HepG2 (cell line): Measurements from ENCODE around the gene CHML. TPM values are rescaled to one million over a fixed set of nuclear protein-coding genes. Genes with fewer than 3 reads are reported as not detected.
A peak's percentile ranks its signal among the peaks of the same experiment; 100 is the strongest.

Source experiments
- KLF9 ChIP-seq: IDR thresholded peaks from 2 replicates; pipeline ENCODE4 v1.6.1; 2016; ENCODE audit warnings: low read depth
- MTA3 ChIP-seq: sonication (generic); formaldehyde crosslinking; IDR thresholded peaks from 2 replicates; pipeline ENCODE4 v1.4.0; 2020; ENCODE audit warnings: missing genetic modification reagents
- NFKBIZ ChIP-seq: IDR thresholded peaks from 2 replicates; pipeline ENCODE4 v1.6.1; 2018; ENCODE audit warnings: missing genetic modification reagents, missing compliant biosample characterization
- ZNF329 ChIP-seq: sonication (generic); formaldehyde crosslinking; IDR thresholded peaks from 2 replicates; pipeline ENCODE4 v1.9.0; 2021; ENCODE audit warnings: low read depth, mild to moderate bottlenecking, missing genetic modification reagents
- ZNF496 ChIP-seq: sonication (generic); formaldehyde crosslinking; IDR thresholded peaks from 2 replicates; pipeline ENCODE4 v1.8.1; 2023; ENCODE audit warnings: mild to moderate bottlenecking, moderate library complexity, missing genetic modification reagents; ENCODE audit not compliant: insufficient replicate concordance
- ZNF547 ChIP-seq: sonication (generic); formaldehyde crosslinking; IDR thresholded peaks from 2 replicates; pipeline ENCODE4 v1.5.1; 2020; ENCODE audit warnings: mild to moderate bottlenecking, missing genetic modification reagents
- ZNF660 ChIP-seq: sonication (generic); formaldehyde crosslinking; IDR thresholded peaks from 2 replicates; pipeline ENCODE4 v1.5.1; 2020; ENCODE audit warnings: mild to moderate bottlenecking, low read depth, missing genetic modification reagents, borderline replicate concordance
- ZNF724P ChIP-seq: sonication (generic); formaldehyde crosslinking; IDR thresholded peaks from 2 replicates; pipeline ENCODE4 v1.8.0; 2022; ENCODE audit warnings: missing genetic modification reagents, borderline replicate concordance
- ZNF761 ChIP-seq: sonication (generic); formaldehyde crosslinking; conservative IDR thresholded peaks from 2 replicates; pipeline ENCODE4 v1.4.0; 2020; ENCODE audit warnings: mild to moderate bottlenecking, missing genetic modification reagents
- ZSCAN29 ChIP-seq: sonication (generic); formaldehyde crosslinking; conservative IDR thresholded peaks from 2 replicates; pipeline ENCODE4 v1.4.0; 2020; ENCODE audit warnings: mild to moderate bottlenecking, missing genetic modification reagents
- polyA plus RNA-seq, 8 experiments: library from polyadenylated mRNA; depleted of rRNA in 3 of 8; stranded (reverse) in 7 of 8; unstranded in 1 of 8; fragments of >200 nt; fragmentation: Illumina TruSeq in 4 of 8; extraction: Trizol in 4 of 8; gene quantifications; 2 replicates each; pipeline versions ENCODE4 v1.2.1 to v1.2.3, GENCODE V29; 2011 to 2016; ENCODE audit warnings: low read depth in 4 of 8, missing spikeins in 1 of 8, mixed read lengths in 1 of 8; ENCODE audit not compliant: insufficient read depth in 1 of 8
- total RNA-seq, 5 experiments: library from RNA; depleted of rRNA; stranded (reverse); fragments of >200 nt; fragmentation: Illumina TruSeq; extraction: Trizol; gene quantifications; 2 replicates each; pipeline ENCODE4 v1.2.3, GENCODE V29; 2016; ENCODE audit warnings: low read depth in 1 of 5
- TF ChIP-seq, protein P1 (sequence below): sonication (generic); formaldehyde crosslinking; IDR thresholded peaks from 2 replicates; pipeline ENCODE4 v1.5.1; 2020; ENCODE audit warnings: missing genetic modification reagents, mild to moderate bottlenecking, borderline replicate concordance
- TF ChIP-seq, protein P2 (sequence below): IDR thresholded peaks from 2 replicates; pipeline ENCODE4 v1.4.0; 2020; ENCODE audit warnings: mild to moderate bottlenecking, missing genetic modification reagents
- TF ChIP-seq, protein P3 (sequence below), 2 experiments: sonication (generic) in 1 of 2; formaldehyde crosslinking in 1 of 2; IDR thresholded peaks; 2 replicates each; pipeline versions ENCODE4 v1.6.1 to v1.9.0; 2014 to 2022; ENCODE audit warnings: antibody characterized with exemption in 1 of 2, borderline replicate concordance in 1 of 2, inconsistent platforms in 1 of 2, low read depth in 1 of 2, missing genetic modification reagents in 1 of 2
- TF ChIP-seq, protein P4 (sequence below): sonication (generic); formaldehyde crosslinking; IDR thresholded peaks from 2 replicates; pipeline ENCODE4 v1.4.0; 2020; ENCODE audit warnings: missing genetic modification reagents, borderline replicate concordance

CHML gene
- total and polyA plus RNA-seq, 2 of the 13 experiments (the other 11 are each of a cell fraction or from before 2014, with no cell fraction given): 5.2 to 16.7 TPM

DNA sequence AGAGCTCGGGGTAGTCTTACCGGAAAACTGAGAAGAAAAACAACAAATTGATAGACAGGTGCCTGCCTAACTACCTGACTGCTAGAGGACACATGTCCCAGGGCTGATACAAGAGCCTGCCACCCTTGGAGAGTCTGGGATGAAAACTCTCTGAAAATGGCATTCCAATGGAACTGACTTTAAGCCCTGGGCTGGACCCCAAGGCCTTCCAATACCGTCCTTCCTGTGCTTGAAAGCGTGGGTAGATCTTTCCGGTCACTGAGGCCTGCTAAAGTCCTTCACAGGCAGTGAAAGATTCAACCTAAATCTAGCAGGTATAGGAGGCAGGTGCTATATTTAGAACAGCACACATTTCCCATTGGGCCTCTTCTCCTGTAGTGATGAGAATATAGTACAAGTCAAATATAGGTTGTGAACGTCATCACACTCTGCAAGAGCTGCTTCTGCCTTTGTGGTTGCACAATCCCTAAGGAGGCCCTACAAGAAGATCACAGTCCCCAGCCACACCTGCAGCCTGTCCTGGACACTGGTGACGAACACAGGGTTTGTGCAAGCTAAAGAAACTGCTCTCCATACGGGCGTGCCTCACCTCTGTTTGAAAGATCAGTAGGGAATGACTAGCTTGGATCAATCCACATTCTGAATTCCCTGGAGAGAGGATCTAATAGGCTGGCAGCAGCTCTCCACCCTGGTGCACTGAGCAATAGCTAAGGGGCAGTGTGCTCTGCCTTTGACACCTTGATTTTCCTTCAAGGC, 876 bp upstream of the CHML start (continued):
- TF ChIP-seq, protein P1, sequence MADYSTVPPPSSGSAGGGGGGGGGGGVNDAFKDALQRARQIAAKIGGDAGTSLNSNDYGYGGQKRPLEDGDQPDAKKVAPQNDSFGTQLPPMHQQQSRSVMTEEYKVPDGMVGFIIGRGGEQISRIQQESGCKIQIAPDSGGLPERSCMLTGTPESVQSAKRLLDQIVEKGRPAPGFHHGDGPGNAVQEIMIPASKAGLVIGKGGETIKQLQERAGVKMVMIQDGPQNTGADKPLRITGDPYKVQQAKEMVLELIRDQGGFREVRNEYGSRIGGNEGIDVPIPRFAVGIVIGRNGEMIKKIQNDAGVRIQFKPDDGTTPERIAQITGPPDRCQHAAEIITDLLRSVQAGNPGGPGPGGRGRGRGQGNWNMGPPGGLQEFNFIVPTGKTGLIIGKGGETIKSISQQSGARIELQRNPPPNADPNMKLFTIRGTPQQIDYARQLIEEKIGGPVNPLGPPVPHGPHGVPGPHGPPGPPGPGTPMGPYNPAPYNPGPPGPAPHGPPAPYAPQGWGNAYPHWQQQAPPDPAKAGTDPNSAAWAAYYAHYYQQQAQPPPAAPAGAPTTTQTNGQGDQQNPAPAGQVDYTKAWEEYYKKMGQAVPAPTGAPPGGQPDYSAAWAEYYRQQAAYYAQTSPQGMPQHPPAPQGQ (CRISPR knock-in tag): no peak
- TF ChIP-seq, protein P2, sequence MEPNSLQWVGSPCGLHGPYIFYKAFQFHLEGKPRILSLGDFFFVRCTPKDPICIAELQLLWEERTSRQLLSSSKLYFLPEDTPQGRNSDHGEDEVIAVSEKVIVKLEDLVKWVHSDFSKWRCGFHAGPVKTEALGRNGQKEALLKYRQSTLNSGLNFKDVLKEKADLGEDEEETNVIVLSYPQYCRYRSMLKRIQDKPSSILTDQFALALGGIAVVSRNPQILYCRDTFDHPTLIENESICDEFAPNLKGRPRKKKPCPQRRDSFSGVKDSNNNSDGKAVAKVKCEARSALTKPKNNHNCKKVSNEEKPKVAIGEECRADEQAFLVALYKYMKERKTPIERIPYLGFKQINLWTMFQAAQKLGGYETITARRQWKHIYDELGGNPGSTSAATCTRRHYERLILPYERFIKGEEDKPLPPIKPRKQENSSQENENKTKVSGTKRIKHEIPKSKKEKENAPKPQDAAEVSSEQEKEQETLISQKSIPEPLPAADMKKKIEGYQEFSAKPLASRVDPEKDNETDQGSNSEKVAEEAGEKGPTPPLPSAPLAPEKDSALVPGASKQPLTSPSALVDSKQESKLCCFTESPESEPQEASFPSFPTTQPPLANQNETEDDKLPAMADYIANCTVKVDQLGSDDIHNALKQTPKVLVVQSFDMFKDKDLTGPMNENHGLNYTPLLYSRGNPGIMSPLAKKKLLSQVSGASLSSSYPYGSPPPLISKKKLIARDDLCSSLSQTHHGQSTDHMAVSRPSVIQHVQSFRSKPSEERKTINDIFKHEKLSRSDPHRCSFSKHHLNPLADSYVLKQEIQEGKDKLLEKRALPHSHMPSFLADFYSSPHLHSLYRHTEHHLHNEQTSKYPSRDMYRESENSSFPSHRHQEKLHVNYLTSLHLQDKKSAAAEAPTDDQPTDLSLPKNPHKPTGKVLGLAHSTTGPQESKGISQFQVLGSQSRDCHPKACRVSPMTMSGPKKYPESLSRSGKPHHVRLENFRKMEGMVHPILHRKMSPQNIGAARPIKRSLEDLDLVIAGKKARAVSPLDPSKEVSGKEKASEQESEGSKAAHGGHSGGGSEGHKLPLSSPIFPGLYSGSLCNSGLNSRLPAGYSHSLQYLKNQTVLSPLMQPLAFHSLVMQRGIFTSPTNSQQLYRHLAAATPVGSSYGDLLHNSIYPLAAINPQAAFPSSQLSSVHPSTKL (CRISPR knock-in tag): 0 out of 2 replicates have a peak, but pooled peaks have one; percentile 7
- TF ChIP-seq, protein P3, sequence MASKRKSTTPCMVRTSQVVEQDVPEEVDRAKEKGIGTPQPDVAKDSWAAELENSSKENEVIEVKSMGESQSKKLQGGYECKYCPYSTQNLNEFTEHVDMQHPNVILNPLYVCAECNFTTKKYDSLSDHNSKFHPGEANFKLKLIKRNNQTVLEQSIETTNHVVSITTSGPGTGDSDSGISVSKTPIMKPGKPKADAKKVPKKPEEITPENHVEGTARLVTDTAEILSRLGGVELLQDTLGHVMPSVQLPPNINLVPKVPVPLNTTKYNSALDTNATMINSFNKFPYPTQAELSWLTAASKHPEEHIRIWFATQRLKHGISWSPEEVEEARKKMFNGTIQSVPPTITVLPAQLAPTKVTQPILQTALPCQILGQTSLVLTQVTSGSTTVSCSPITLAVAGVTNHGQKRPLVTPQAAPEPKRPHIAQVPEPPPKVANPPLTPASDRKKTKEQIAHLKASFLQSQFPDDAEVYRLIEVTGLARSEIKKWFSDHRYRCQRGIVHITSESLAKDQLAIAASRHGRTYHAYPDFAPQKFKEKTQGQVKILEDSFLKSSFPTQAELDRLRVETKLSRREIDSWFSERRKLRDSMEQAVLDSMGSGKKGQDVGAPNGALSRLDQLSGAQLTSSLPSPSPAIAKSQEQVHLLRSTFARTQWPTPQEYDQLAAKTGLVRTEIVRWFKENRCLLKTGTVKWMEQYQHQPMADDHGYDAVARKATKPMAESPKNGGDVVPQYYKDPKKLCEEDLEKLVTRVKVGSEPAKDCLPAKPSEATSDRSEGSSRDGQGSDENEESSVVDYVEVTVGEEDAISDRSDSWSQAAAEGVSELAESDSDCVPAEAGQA (IDR thresholded peaks at IDR 0.05; ENCODE audit: low read depth): no peak
- TF ChIP-seq, protein P3 (CRISPR knock-in tag; IDR thresholded peaks at IDR 0.05; ENCODE audit: borderline replicate concordance): no peak
- TF ChIP-seq ZSCAN29 (CRISPR knock-in tag) (0 out of 2 replicates have a peak, but pooled peaks have one; percentile 46), ZNF761 (CRISPR knock-in tag) (no peak; the same call in 1 of the 2 replicates), ZNF547 (CRISPR knock-in tag) (no peak), MTA3 (CRISPR knock-in tag) (no peak), KLF9 (CRISPR knock-in tag) (no peak), ZNF724P (CRISPR knock-in tag) (no peak), ZNF329 (CRISPR knock-in tag) (no peak), ZNF496 (CRISPR knock-in tag) (no peak), NFKBIZ (CRISPR knock-in tag) (0 out of 2 replicates have a peak, but pooled peaks have one; percentile 48), ZNF660 (CRISPR knock-in tag) (no peak)
- TF ChIP-seq, protein P4, sequence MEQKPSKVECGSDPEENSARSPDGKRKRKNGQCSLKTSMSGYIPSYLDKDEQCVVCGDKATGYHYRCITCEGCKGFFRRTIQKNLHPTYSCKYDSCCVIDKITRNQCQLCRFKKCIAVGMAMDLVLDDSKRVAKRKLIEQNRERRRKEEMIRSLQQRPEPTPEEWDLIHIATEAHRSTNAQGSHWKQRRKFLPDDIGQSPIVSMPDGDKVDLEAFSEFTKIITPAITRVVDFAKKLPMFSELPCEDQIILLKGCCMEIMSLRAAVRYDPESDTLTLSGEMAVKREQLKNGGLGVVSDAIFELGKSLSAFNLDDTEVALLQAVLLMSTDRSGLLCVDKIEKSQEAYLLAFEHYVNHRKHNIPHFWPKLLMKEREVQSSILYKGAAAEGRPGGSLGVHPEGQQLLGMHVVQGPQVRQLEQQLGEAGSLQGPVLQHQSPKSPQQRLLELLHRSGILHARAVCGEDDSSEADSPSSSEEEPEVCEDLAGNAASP (CRISPR knock-in tag): no peak
